KMS-11 (cell line): ENCODE measurements around the gene HAO2.
A peak's percentile ranks its signal among the peaks of the same experiment; 100 is the strongest.

Experiments used
- H2AFZ ChIP-seq: fragments of 200-600 bp; sonication (generic); 2 replicates; pipeline ENCODE4 v1.6.1; 2016; ENCODE audit warnings: antibody characterized with exemption, mixed run types, low read depth
- H3K27ac ChIP-seq: fragments of 200-600 bp; sonication (generic); 2 replicates; pipeline ENCODE4 v1.6.1; 2016; ENCODE audit warnings: mild to moderate bottlenecking, mixed run types
- H3K27me3 ChIP-seq: fragments of 200-600 bp; sonication (generic); 2 replicates; pipeline ENCODE4 v1.6.1; 2017; ENCODE audit warnings: mild to moderate bottlenecking, low read depth, mixed run types, moderate library complexity; ENCODE audit not compliant: insufficient read depth
- H3K36me3 ChIP-seq: fragments of 200-600 bp; sonication (generic); 2 replicates; pipeline ENCODE4 v1.6.1; 2017; ENCODE audit warnings: mild to moderate bottlenecking, mixed run types; ENCODE audit not compliant: insufficient read depth
- H3K4me1 ChIP-seq: fragments of 200-600 bp; sonication (generic); 2 replicates; pipeline ENCODE4 v1.6.1; 2016; ENCODE audit warnings: mild to moderate bottlenecking, low read depth, mixed run types; ENCODE audit not compliant: poor library complexity, severe bottlenecking
- H3K4me2 ChIP-seq: fragments of 200-600 bp; sonication (generic); 2 replicates; pipeline ENCODE4 v1.7.0; 2016; ENCODE audit warnings: mild to moderate bottlenecking, mixed run types
- H3K4me3 ChIP-seq: fragments of 200-600 bp; sonication (generic); IDR thresholded peaks from 2 replicates; pipeline ENCODE4 v1.6.1; 2017; ENCODE audit warnings: low read depth, low read length, mixed read lengths; ENCODE audit not compliant: insufficient read depth
- H3K79me2 ChIP-seq: fragments of 200-600 bp; sonication (generic); 2 replicates; pipeline ENCODE4 v1.6.1; 2016; ENCODE audit warnings: low read depth, mixed run types; ENCODE audit not compliant: insufficient read depth
- H3K9ac ChIP-seq: fragments of 200-600 bp; sonication (generic); 2 replicates; pipeline ENCODE4 v1.6.1; 2016; ENCODE audit warnings: mild to moderate bottlenecking, mixed run types
- H4K20me1 ChIP-seq: fragments of 200-600 bp; sonication (generic); 2 replicates; pipeline ENCODE4 v1.6.1; 2016; ENCODE audit warnings: mild to moderate bottlenecking, mixed run types; ENCODE audit not compliant: insufficient read depth
- CTCF ChIP-seq: fragments of 200-600 bp; sonication (generic); conservative IDR thresholded peaks from 2 replicates; pipeline ENCODE4 v1.6.1; 2017; ENCODE audit warnings: low read depth, mild to moderate bottlenecking, antibody characterized with exemption, low read length, moderate library complexity, mixed read lengths

HAO2 gene

GRCh38 chr1:119363162-119363561, 5.4 kb upstream of the HAO2 start:
- H3K9ac ChIP-seq, result no peak overlapping the region
- H3K4me3 ChIP-seq, result no peak overlapping the region
- no peaks in the 10 kb centered on the region for H3K79me2 ChIP-seq
- H3K4me2 ChIP-seq, result no peak overlapping the region
- H4K20me1 ChIP-seq, result no peaks in the 10 kb centered on the region
- H3K4me1 ChIP-seq, result no peaks in the 10 kb centered on the region
- H2AFZ ChIP-seq, result no peak overlapping the region
- H3K36me3 ChIP-seq, result no peaks in the 10 kb centered on the region
- no peaks in the 10 kb centered on the region for H3K27me3 ChIP-seq
- no peak for TF ChIP-seq CTCF
- H3K27ac ChIP-seq, result no peak overlapping the region

GRCh38 chr1:119364640-119365039, 3.9 kb upstream of the HAO2 start:
- Histone ChIP-seq H3K79me2 (no peaks in the 10 kb centered on the region), H3K4me3 (no peak overlapping the region), H3K4me2 (no peak overlapping the region), H3K27me3 (no peaks in the 10 kb centered on the region), H3K9ac (no peak overlapping the region), H2AFZ (no peak overlapping the region), H3K4me1 (no peaks in the 10 kb centered on the region), H4K20me1 (no peaks in the 10 kb centered on the region), H3K36me3 (no peaks in the 10 kb centered on the region), H3K27ac (no peak overlapping the region)
- no peak for TF ChIP-seq CTCF

GRCh38 chr1:119366424-119366823, 2.2 kb upstream of the HAO2 start:
- no peak for TF ChIP-seq CTCF
- no peak overlapping the region for H3K27ac ChIP-seq
- no peaks in the 10 kb centered on the region for H3K4me1 ChIP-seq
- H3K36me3 ChIP-seq, result no peaks in the 10 kb centered on the region
- H2AFZ ChIP-seq, result no peak overlapping the region
- H3K4me3 ChIP-seq, result no peak overlapping the region
- H3K27me3 ChIP-seq, result no peaks in the 10 kb centered on the region
- H3K9ac ChIP-seq, result no peak overlapping the region
- no peaks in the 10 kb centered on the region for H4K20me1 ChIP-seq
- no peak overlapping the region for H3K4me2 ChIP-seq
- no peaks in the 10 kb centered on the region for H3K79me2 ChIP-seq

- no peaks in the 10 kb centered on the region for H3K36me3 ChIP-seq
- no peak overlapping the region for H3K4me2 ChIP-seq
- TF ChIP-seq CTCF, result peak; percentile 84
- H3K79me2 ChIP-seq, result no peaks in the 10 kb centered on the region
- H2AFZ ChIP-seq, result no peak overlapping the region
- no peaks in the 10 kb centered on the region for H4K20me1 ChIP-seq
- no peaks in the 10 kb centered on the region for H3K27me3 ChIP-seq
- H3K27ac ChIP-seq, result no peak overlapping the region
- no peak overlapping the region for H3K9ac ChIP-seq
- no peaks in the 10 kb centered on the region for H3K4me1 ChIP-seq
- H3K4me3 ChIP-seq, result no peak overlapping the region
These were observed 1.0 kb upstream of the HAO2 start for GRCh38 chr1:119367432-119368124.
